PC-9 (cell line): ENCODE results near the gene RETN.

Experiments
- EZH2 ChIP-seq: fragments of 200-600 bp; sonication (generic); IDR thresholded peaks from 2 replicates; pipeline ENCODE4 v1.8.0; 2017; ENCODE audit warnings: antibody characterized with exemption, low read depth
- TF ChIP-seq, protein P1 (sequence below): fragments of 200-600 bp; sonication (generic); conservative IDR thresholded peaks from 2 replicates; pipeline ENCODE4 v1.6.1; 2017; ENCODE audit warnings: mixed run types, antibody characterized with exemption, mild to moderate bottlenecking, moderate library complexity

DNA sequence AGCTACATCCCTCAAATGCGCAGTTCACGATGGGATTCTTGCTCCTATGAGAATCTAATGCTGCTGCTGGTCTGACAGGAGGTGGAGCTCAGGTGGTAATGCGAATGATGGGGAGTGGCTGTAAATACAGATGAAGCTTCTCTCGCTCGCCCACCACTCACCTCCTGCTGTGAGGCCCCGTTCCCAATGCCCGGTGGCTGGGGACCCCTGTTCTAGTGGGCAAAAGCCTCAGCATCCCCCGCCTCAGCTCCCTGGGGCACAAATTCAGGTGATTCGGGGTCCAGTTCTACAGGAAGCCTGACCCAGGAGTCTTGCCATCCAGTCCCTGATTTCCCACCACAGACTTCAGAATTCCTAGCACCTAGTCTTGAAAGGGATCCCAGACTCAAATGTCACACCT is 3.7 kb downstream of the RETN start:
- TF ChIP-seq, protein P1, sequence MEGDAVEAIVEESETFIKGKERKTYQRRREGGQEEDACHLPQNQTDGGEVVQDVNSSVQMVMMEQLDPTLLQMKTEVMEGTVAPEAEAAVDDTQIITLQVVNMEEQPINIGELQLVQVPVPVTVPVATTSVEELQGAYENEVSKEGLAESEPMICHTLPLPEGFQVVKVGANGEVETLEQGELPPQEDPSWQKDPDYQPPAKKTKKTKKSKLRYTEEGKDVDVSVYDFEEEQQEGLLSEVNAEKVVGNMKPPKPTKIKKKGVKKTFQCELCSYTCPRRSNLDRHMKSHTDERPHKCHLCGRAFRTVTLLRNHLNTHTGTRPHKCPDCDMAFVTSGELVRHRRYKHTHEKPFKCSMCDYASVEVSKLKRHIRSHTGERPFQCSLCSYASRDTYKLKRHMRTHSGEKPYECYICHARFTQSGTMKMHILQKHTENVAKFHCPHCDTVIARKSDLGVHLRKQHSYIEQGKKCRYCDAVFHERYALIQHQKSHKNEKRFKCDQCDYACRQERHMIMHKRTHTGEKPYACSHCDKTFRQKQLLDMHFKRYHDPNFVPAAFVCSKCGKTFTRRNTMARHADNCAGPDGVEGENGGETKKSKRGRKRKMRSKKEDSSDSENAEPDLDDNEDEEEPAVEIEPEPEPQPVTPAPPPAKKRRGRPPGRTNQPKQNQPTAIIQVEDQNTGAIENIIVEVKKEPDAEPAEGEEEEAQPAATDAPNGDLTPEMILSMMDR, result no peak
- TF ChIP-seq EZH2, result no peak
